ENCODE measurements around the gene RPP30.
"Not testable (repeated sequence)": the region's sequence is repeated elsewhere in the genome, so short reads cannot be mapped to it uniquely, and the experiment has no call there.

The RPP30 gene

DNA sequence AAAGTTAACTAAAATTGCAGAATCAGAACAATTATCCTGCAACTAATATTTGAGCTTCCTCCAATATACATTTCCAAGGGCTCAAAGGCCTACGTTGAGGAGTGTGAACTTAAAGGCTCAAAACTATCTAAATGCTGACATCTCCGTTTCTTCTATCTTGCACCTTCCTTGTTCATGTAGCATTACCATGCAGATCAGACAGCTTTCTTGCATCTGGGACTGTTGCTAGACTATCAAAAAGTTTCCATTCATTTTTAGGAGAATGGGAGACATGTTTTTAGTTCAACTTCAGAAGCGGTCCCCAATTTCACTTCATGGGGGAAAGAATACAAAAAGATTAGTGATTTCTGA, 46.2 kb downstream of the RPP30 start:
- DNase-seq, result no peak

DNA sequence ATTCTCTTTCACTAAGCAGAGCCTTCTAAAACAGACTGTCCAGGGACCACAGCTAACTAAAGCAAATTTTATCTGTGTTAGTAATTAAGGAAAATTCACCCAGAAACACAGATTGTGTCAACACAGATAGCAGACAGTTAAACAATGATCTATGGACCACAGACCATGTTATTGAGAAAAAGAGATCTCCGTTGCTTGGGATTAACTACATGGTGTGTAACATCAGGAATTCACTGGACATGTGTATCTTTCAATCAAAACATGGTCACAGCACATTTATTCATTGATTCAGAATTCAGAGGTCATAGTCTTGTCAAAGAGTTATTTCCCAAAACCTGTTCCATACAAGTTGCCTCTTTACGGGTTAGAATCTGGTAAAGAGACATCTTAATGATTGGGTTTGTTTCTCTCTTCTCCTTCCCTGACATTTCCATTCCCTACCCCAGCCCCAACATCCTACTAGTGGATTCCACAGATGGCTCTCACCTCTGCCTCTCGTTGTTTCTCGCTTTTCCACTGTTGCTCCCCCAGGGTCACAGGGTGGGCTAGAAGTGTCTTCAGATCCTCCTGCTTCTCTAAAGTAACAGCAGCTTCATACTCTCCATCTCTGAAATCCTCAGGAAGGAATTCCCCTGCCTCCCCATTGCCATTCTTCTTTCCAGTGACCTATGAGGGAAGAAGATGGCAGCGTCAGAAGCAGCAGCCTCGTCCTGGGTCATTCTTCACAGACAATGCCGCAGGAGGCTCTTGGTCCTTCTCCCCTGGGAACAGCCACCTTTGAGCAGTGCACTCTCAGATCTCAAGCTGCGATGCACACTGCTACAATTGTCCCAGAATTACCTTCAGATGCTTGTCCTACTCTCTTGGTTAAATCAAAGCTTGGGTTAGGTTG, 48.2 kb downstream of the RPP30 start:
- no peak for DNase-seq

DNA sequence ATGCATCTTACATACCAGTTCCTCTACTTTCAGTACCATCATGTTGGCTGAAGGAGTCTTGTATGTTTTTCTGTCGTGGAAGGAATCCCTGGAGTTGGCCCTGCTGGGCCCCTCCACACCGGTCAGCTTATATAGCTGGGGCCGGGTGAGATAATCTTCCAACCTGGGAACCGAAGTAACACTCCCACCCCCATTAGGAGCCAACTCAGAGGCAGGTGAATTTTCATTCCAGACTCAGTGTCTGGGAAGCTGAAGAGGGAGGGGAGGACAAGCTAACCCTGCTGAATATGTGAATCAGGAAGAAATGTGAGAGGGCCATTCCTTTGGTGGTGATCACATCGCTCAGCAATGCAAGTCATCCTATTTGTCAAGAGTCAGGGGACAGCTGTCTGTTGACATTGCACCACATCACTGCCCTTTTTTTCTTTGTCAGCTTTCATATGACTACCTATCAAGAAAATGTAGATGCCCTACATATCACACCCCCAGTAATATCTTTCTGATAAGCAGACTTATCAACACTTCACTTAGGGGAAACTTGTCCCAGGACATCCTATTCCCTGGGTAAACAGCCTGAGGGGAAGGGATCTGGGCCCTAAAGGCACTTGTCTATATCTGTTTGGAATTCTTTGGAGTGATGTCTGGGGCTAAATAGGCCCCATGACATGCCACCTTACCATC, 49.4 kb downstream of the RPP30 start, which contains the start of gene ANKRD1:
Gene ANKRD1, minus strand, starts transcription at position 102 of the 681 bp plus-strand sequence. Its CDS starts 60 bp downstream, at position 42.
- no peak for DNase-seq

DNA sequence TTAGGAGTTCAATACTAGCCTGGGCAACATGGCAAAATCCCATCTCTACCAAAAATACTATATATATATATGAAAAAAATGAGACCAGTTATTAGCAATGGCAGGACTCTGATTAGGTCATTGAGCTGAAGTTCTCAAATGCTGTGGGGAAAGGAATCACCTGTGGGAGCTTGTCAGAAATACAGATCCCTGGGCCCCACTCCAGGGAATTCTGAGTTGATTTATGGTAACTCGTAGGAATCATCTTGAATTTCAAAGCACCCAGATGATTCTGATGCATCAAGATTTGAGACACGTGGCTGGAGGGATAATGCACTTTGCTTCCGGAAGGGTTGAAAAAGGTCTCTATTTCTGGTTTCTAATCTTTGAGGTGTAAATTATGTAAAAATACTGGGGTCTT, 50.1 kb downstream of the RPP30 start:
- no peak for DNase-seq

DNA sequence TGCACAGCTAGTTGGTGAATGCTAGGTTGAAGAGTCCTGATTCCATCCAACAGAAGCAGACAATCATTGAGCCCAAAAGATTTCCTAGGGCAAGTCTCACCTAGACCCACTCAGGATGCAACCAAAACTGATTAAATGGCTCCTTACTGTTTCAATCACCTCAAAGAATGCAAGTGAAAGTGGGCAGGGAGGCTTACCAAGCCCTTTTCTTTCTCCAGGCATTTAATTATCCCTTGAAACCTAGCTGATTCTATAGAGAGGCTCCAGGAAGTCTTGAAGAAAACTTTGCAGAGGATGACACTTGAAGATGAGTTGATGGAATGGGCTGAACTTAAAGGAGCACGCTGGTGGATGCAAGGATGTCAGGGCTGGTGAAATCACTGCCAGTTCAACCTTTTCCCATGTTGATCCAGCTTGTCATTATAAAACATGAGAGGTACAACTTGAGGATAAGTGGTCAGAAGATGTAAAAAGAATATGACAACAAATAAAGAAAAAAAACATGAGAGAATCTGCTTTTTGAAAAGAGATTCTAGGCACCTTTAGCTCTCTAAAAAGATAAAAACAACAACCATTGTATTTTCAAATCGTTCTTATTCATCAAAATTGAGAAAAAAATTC, 51.4 kb downstream of the RPP30 start:
- DNase-seq, result no peak

DNA sequence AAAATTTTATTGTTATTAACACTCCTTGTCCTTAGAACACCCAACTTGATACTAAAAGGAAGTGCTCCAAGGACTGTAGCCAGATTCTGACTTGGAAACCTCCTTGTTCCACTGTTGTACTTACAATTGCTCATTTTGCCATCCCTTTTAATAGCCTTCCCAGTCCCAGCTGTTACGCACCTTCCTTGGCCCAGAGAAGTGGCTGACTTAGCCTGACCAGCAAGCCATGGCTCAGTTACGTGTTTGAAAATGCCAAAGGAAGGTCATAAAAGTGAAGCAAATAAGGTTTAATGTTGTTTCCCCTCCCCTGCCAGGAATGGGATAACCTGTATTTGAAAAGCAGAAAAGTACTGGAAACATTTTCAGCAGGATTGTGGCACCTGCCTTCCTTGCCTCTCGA, 52.8 kb downstream of the RPP30 start:
- DNase-seq, result no peak

DNA sequence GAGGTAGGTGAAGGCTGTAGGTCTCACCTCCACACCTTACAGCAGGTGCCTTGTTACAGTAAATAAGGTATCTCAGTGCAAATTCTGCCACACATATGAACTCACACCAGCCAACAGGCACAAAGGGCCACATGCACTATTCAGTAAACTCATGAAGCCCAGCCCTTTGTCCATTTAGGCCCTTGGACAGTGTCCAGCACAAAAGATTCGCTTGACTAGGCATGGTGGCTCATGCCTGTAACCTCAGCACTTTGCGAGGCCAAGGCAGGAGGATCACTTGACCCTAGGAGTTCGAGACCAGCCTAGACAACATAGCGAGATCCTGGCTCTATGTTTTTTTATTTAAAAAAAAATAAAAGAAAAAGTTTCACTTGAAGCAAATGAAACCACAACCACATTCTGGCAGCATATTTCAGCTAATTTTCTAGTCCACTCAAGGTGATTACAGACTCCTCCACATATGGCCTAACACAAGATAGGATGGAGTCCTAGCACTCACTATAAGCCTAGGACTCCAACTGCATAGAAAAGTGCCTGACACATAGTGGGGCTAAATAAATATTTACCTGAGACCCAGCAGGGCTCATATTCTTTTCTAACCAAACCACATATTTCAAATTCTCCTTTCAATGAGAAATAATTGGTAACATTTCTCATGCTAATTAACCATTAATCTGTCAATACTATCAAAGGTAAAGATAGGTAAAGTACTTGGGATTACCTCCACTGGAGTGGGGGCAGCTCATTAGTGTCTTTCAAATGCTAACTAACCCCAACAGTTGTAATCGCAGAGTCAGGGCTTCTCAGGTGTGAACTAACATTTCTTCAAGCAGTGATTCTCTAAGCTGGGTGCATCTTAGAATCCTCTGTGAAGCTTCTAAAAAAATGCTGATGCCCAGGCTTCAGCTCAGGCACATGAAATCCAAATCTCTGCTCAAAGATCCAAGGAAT, 53.6 kb downstream of the RPP30 start:
- no peak for DNase-seq

DNA sequence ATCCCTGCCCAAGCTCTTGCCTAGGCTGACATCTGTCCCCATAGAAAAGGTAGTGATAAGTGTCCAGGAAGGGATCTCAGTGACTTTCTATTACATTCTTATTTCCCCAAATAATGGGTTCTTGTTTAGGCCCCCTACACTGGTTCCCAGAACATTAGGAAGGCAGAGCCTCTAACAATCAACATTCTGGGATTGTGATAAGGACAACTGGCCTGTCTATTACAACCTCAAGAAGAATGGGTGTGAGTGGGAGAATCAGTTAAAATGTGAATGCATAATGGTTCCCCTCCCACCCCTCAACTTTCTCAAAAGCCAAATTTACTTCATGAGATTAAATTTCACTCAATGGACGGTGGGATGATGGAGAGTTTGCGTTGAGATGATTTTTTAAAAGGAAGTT, 55.5 kb downstream of the RPP30 start:
- DNase-seq, result no peak

DNA sequence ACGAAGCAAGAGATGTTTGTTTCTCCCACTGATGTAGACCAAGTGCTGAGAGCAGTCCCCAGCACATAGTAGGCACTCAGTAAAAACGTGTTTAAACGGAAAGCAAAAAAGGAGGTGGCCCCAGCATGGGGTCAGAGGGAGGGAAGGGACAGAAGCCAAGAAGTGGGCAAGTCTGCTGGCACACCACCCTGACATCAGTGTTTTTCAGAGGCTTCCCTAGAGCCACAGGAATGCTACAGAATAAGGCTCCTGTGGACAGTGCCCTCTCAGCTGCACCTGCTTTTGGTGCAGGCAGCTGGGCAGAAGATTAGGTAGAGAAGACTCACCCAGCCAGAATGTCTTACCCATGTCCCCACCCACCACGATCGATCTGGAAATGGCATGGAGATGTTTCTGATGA, 57.4 kb downstream of the RPP30 start:
- DNase-seq, result no peak

DNA sequence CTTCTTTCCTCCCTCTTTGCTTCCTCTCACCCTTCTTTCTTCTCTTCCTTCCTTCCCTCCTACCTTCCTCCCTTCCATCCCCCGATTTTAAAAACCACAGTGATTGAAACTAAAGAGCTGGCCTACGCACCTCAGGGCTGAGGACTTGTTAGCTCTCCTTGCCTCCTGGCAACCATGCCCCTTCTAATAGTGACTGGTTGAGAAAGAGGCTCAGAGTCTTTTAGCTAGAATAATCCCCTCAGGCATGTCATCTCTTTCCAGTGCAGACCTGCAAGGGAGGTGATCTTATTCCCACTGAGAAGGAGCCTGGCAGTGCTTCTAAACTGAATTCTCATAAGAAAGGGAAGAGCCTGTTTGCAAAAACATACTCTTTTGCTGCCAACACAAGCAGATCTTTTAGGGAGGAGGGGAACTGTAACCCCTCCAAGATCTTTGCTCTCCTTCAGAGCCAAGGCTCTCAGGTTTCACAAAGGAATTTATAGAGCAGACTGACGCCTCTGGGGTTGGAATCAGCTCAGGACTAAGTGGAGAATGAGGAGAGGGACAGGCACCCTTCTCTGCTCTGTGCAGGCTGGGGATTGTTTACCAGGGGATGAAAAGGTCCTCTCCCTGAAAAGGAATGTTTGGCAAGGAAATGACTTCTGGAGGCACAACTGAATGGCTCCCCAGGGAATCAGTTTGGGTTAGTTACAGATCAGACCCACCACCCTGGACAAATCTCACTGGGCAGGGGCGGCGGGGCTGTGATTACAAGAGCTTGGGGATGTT, 58.5 kb downstream of the RPP30 start:
- no peak for DNase-seq

DNA sequence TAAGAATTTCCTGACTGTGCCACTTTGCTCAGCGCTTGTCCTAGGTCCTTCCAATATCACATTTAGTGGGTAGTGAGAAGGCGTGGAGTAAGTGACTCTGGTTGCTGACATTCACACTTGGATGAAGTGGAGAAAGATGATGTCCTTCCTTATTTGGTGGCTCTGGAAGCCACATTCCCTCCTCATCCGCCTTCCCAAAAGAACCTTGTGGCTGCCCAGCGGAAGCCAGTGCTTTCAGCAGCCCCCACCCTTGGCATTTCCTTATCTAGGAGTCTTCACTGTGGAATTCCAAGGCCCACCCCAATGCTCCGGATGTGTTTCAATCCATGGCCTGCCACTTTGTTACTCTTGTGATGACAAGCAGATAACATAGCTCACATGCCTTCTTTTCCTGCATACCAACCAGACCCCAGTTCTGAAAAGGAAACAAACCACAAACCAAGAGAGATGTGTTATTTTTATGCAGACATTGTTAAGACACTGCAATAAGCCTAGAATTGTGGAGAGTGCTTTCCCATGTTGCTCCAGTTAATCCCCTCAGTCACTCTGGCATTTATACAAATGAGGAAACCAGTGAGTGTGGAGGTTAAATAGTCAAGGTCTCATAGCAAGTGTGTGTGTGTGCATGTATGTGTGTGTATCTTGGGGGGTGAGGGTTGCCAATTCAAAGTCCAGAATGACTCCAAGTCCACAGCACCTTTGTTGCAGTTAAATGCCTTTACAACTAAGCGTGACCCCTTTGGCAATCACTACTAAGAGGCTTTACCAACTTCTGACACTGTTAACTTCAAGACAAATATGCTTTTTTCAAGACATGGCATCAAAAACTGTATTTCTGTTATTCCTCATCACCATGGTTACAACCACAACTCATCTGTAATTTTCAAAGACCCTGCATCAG, 59.4 kb downstream of the RPP30 start:
- no peak for DNase-seq

DNA sequence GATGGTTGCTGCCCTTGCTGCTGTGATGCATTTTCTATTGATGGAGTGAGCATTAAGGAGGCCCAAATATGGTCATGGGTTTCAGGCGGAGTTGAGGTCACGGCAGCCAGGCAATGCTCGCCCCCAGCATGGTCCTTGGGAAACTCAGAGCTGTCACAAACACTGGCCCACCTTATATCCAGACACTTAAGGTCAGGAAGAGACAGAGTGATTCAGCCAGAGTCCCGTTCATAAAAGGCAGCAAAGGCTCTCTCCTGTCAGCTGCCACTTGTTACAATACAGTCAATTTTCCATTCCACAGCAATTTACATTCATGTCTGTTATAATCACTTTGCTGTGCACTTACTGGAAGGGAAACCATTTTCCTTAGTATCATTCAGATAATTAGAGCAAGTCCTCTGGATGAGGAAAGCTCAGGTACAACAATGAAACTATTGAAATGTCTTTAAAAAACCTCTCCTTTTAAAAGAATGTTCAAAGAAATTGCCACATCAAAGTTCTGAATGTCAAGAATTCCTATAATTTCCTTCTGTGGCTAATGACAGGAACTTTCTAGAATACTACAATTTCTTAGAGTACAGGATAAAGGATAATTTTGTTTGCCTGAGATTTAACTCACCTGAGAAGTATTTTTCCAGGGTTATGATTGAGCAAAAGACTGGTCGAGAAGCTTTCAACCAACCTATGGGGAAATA, 64.0 kb downstream of the RPP30 start:
- no peak for DNase-seq

DNA sequence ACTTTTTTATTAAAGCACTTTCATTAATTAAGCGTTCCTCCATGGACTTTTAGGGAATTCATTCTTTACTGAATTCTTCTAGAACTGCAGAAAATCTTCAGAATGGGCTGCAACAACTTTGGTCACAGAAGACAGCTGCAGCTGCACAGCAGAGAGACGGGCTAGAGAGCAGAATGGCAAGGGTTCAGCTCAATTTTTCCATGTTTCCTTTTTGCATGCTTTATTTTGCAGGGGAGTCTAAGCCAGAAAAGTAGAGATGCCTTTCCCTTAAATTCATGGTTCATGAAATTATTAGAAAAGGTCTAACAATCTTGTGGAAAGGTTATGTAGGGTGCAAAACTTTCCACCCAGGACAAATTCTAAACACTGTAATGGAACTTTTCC, 64.5 kb downstream of the RPP30 start:
- DNase-seq, result no peak

DNA sequence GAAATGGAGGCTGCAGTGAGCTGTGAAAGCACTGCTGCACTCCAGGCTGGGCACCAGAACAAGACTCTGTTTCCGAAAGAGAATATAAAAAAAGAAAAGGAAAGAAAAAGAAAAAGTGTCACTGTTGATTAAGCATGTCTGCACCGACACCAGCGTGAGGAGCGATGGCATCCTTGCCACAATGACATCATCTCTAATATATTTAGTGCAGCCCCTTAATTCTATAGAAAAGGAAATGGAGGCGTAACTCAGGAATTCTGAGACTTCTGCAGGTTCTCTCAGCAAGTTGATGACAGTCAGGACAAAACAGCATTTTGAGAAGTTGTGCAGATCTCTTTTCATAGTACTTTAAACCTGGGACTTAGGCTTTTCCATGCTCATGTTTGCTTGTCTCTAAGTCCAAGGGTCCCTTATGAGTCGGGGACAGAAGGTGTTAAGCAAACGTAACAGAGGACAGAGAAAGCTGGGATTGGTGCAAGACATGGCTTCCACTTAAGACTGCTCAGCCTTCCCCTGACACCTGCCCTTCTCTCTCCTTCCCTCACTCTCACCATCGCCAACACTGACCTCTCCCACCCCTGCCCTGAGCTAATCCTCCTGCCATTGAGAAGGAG, 66.0 kb downstream of the RPP30 start:
- DNase-seq, result no peak

DNA sequence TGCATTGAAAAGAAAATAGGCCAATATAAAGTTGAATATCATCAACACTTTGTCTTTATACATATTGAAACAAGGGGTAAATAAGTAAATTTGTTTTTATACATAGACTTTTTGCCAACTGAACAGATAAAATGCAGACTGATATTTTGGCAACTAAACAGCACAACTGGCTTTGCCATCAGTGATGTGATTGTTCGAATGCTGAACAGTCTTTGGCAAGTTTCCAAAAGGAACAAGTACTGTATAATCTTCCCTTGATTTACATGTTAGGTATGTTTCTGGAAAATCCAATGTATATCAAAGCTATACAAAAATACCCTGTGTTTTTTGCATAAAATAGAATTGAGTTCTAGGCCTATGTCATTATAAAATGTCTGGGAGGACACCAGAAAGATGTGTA, 67.3 kb downstream of the RPP30 start:
- no peak for DNase-seq

DNA sequence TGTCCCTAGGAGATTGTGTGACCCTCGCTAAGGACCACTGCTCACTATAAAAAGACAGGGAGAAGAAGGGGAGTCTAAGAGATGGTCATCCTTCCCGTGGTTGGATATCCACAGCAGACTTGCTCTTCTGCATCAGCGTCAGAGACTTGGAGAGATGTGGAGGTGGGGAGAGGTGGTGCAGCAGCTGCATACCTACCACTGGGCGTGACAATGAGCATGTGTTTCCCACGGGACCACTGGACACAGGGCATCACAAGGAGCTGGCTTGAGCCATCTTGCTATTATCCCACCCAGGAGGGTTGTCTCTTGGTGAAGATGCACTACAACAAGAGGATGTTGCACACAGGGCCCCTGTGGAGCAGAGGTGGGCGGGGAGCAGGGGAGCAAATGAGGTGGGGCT, 67.9 kb downstream of the RPP30 start:
- DNase-seq, result no peak

DNA sequence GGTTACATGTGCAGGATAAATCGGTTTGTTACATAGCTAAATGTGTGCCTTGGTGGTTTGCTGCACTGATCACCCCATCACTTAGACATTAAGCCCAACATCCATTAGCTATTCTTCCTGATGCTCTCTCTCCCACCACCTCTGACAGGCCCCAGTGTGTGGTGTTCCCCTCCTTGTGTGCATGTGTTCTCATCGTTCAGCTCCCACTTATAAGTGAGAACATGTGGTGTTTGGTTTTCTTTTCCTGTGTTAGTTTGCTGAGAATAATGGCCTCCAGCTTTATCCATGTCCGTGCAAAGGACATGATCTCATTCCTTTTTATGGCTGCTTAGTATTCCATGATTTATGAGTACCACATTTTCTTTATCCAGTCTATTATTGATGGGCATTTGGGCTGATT, 71.2 kb downstream of the RPP30 start:
- not testable (repeated sequence) for DNase-seq

DNA sequence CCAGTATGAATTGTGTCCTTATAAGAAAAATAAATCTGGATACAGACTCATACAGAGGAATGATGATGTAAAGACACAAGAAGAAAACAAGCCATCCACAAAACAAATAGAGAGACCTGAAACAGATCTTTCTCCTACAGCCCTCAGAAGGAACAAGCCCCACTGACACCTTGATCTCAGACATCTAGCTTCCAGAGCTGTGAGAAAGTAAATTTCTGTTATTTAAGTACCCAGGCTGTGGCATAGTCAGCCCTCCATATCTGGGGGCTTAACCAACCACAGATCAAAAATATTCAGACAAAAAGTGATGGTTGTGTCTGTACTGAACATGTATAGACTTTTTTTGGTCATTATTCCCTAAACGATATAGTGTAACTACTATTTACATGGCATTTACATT, 73.0 kb downstream of the RPP30 start:
- DNase-seq, result no peak

DNA sequence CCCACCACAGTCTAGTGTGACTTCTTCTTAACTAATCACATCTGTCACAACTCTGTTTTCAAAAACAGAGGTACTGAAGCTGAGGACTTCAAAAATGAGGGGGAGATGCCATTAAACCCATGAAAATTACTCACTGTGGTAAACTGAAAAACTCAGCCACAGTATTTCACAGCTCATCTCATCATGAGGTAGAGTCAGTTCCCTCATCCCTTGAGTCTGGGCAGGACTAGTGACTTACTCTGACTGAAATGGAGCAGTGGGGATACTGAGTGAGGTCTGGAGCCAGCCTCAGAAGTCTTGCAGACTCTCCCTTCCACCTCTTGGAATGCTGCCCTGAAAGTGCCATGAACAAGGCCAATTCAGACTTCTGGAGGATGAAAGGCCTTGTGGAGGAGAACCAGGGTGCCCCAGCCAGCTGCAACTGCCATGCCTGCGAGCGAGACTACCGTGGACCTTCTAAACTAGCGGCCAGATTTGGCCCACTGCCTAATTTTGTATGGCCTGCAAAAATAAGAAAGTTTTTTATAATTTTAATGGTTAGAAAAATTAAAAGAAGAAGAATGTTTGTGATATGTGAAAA, 73.8 kb downstream of the RPP30 start:
- no peak for DNase-seq
